MM.1S (cell line): ENCODE measurements around the gene TRIM59.

Experiments
- DNase-seq: peaks from one replicate; pipeline ENCODE4 v3.0.0-alpha.2; 2015
- H2AFZ ChIP-seq: fragments of 300-600 bp; sonication (generic); 2 replicates; pipeline ENCODE4 v1.6.0; 2016; ENCODE audit warnings: antibody characterized with exemption, low read length
- H3F3A ChIP-seq: fragments of 300-600 bp; sonication (generic); 2 replicates; pipeline ENCODE4 v1.6.1; 2016; ENCODE audit warnings: mild to moderate bottlenecking, antibody characterized with exemption, low read length, moderate library complexity, mixed read lengths; ENCODE audit not compliant: insufficient read depth
- H3K27ac ChIP-seq: fragments of 300-600 bp; sonication (generic); 2 replicates; pipeline ENCODE4 v1.5.1; 2016; ENCODE audit warnings: mild to moderate bottlenecking, low read length
- H3K27me3 ChIP-seq: fragments of 300-600 bp; sonication (generic); replicated peaks from 2 replicates; pipeline ENCODE4 v1.6.0; 2016; ENCODE audit warnings: low read length; ENCODE audit not compliant: insufficient read depth
- H3K36me3 ChIP-seq: fragments of 300-600 bp; sonication (generic); replicated peaks from 2 replicates; pipeline ENCODE4 v1.6.1; 2016; ENCODE audit warnings: mild to moderate bottlenecking, low read length, mixed read lengths; ENCODE audit not compliant: insufficient read depth
- H3K4me1 ChIP-seq: fragments of 300-600 bp; sonication (generic); 2 replicates; pipeline ENCODE4 v1.6.1; 2016; ENCODE audit warnings: low read length, mixed read lengths
- H3K4me2 ChIP-seq: fragments of 300-600 bp; sonication (generic); 2 replicates; pipeline ENCODE4 v1.6.0; 2016; ENCODE audit warnings: low read depth, low read length
- H3K4me3 ChIP-seq: fragments of 300-600 bp; sonication (generic); 2 replicates; pipeline ENCODE4 v1.5.1; 2016; ENCODE audit warnings: low read length, mixed read lengths
- H3K79me2 ChIP-seq: fragments of 300-600 bp; sonication (generic); 2 replicates; pipeline ENCODE4 v1.6.1; 2016; ENCODE audit warnings: mixed run types, low read length, mixed read lengths
- H3K9ac ChIP-seq: fragments of 300-600 bp; sonication (generic); 2 replicates; pipeline ENCODE4 v1.6.1; 2016; ENCODE audit warnings: low read length, mixed read lengths
- H3K9me2 ChIP-seq: fragments of 300-600 bp; sonication (generic); replicated peaks from 2 replicates; pipeline ENCODE4 v1.6.1; 2016; ENCODE audit warnings: mild to moderate bottlenecking, low read length, mixed read lengths; ENCODE audit not compliant: insufficient read depth
- H3K9me3 ChIP-seq: fragments of 300-600 bp; sonication (generic); replicated peaks from 2 replicates; pipeline ENCODE4 v1.6.1; 2016; ENCODE audit warnings: mild to moderate bottlenecking, low read length, mixed read lengths; ENCODE audit not compliant: insufficient read depth
- H4K20me1 ChIP-seq: fragments of 300-600 bp; sonication (generic); 2 replicates; pipeline ENCODE4 v1.6.1; 2016; ENCODE audit warnings: mild to moderate bottlenecking, low read length, moderate library complexity, mixed read lengths; ENCODE audit not compliant: insufficient read depth
- EZH2 ChIP-seq: fragments of 300-600 bp; sonication (generic); optimal IDR thresholded peaks from 2 replicates; pipeline ENCODE3; 2017; ENCODE audit warnings: low read depth, mild to moderate bottlenecking, antibody characterized with exemption, low read length, mixed read lengths
- EZH2phosphoT487 ChIP-seq: fragments of 300-600 bp; sonication (generic); IDR thresholded peaks from 2 replicates; pipeline ENCODE4 v1.6.1; 2018; ENCODE audit warnings: antibody characterized with exemption, low read length
- TF ChIP-seq, protein P1 (sequence below): fragments of 300-600 bp; sonication (generic); IDR thresholded peaks from 2 replicates; pipeline ENCODE4 v1.5.1; 2016; ENCODE audit warnings: antibody characterized with exemption, low read length, mixed read lengths

TRIM59 gene

DNA sequence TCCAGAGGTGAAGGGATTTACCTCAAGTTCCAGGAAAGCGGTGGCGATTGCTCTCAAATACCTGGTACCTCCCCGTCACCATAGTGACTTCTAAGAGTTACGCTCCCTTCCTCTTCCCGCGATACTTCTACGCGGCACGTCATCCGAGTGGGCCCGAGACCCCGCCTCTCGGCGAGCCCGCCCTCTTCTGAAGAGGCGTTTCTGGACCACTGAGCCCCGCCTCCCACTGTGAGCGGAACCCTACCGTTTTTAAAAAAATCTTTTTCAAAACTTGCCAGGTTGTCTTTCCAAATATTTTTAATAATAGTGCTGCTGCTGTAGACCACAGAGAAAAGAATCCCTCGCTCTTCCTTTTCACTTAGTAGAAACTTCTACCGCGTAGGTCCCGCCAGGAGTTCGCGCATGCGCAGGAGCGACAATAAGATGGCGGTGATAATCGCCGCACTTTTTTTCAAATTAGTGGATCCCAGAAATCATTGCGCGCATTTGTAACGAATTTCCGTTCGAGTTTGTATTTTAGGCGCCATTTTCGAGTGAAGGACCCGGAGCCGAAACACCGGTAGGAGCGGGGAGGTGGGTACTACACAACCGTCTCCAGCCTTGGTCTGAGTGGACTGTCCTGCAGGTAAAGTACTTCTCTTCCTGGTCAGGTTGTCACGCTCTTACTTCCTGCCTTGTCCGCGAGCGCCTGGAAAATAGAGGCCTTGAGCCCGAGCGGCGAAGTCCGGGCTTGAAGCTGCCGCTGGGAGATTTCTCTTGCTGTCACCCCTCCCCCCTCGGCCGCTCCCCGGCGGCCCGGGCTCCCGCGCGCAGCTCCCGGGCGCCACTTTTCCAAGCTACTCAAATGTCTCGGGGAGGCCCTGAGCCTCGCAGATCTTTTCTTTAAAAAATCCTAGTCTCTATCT is 50.2 kb downstream of the TRIM59 start, which contains the start of the genes IFT80 and SMC4:
IFT80 (minus strand) TSS at position 101 of the 905 bp plus-strand sequence. CDS start 14,625 bp downstream, outside the sequence.
SMC4 (plus strand) TSS at position 526 of the 905 bp plus-strand sequence. CDS start 1,177 bp downstream, outside the sequence.
- Histone ChIP-seq H3K9ac (peak within 1 kb of the TSS; percentile 98), H3K79me2 (peaks cover 92% of the 10 kb centered on the region), H4K20me1 (peaks cover 22% of the 10 kb centered on the region), H3K4me1 (peaks cover 16% of the 10 kb centered on the region), H3K9me3 (no peaks in the 10 kb centered on the region), H3K36me3 (peaks cover 13% of the 10 kb centered on the region), H3F3A (peaks cover 14% of the 10 kb centered on the region), H3K4me3 (peak within 1 kb of the TSS; percentile 89), H3K9me2 (no peaks in the 10 kb centered on the region), H3K4me2 (peak within 1 kb of the TSS; percentile 79), H3K27ac (peak within 1 kb of the TSS; percentile 91), H3K27me3 (no peaks in the 10 kb centered on the region), H2AFZ (peak within 1 kb of the TSS; percentile 88)
- peak; percentile 99 for DNase-seq
- TF ChIP-seq, protein P1, sequence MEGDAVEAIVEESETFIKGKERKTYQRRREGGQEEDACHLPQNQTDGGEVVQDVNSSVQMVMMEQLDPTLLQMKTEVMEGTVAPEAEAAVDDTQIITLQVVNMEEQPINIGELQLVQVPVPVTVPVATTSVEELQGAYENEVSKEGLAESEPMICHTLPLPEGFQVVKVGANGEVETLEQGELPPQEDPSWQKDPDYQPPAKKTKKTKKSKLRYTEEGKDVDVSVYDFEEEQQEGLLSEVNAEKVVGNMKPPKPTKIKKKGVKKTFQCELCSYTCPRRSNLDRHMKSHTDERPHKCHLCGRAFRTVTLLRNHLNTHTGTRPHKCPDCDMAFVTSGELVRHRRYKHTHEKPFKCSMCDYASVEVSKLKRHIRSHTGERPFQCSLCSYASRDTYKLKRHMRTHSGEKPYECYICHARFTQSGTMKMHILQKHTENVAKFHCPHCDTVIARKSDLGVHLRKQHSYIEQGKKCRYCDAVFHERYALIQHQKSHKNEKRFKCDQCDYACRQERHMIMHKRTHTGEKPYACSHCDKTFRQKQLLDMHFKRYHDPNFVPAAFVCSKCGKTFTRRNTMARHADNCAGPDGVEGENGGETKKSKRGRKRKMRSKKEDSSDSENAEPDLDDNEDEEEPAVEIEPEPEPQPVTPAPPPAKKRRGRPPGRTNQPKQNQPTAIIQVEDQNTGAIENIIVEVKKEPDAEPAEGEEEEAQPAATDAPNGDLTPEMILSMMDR: no peak
- TF ChIP-seq EZH2: no peak
- no peak for TF ChIP-seq EZH2phosphoT487

DNA sequence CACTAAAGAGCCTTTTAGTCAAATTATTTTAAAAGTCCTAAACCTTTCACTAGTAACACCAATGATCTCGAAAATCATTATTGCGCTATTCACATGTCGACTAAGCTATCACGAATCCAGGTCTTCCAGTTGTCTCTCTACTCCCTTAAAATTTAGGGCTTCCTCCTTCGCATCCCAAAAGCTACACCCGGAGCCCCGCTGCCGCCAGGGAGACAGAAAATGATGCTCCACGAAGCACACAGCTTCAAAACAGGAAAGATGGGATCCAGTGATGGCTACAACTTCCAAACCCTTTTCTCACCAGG is 50.8 kb downstream of the TRIM59 start:
- Histone ChIP-seq H3K36me3 (peaks cover 13% of the 10 kb centered on the region), H3K9me3 (no peaks in the 10 kb centered on the region), H3K27ac (peak overlapping the region; percentile 91; the same call in 1 of the 2 replicates), H3K9ac (peak overlapping the region; percentile 98), H3K9me2 (no peaks in the 10 kb centered on the region), H3K4me3 (peak overlapping the region; percentile 89), H3K79me2 (peaks cover 92% of the 10 kb centered on the region), H4K20me1 (peaks cover 16% of the 10 kb centered on the region), H2AFZ (peak overlapping the region; percentile 88), H3K4me2 (peak overlapping the region; percentile 68), H3K4me1 (peaks cover 16% of the 10 kb centered on the region), H3F3A (peaks cover 14% of the 10 kb centered on the region), H3K27me3 (no peaks in the 10 kb centered on the region)
- no peak for DNase-seq
- TF ChIP-seq, protein P1: no peak
- TF ChIP-seq EZH2 (no peak), EZH2phosphoT487 (no peak)

DNA sequence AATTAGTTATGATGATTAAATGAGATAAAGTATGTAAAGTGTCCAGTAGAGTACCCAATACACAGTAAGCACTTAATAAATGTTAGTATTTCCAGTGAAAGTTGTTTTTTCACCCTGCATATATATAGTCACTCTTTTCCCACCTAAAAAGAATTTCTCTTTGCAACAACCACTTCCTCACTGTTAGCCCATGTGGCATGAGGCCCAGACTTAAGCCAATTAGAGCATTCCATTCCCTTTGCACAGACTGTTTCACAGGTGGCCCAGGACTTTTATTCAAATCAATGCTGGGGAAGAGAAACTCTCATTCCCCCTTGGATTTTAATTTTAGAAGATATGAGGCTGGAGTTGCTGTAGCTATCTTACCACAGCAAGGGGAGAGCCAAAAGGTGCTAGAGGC is 54.3 kb downstream of the TRIM59 start:
- Histone ChIP-seq H3K9me3 (no peaks in the 10 kb centered on the region), H3K79me2 (peaks cover 90% of the 10 kb centered on the region), H3F3A (peaks cover 13% of the 10 kb centered on the region), H3K4me2 (no peak overlapping the region), H3K36me3 (no peaks in the 10 kb centered on the region), H4K20me1 (no peaks in the 10 kb centered on the region), H3K27ac (no peak overlapping the region), H3K4me1 (peaks cover 25% of the 10 kb centered on the region), H3K9ac (no peak overlapping the region), H2AFZ (no peak overlapping the region), H3K4me3 (no peak overlapping the region), H3K27me3 (no peaks in the 10 kb centered on the region), H3K9me2 (no peaks in the 10 kb centered on the region)
- no peak for TF ChIP-seq EZH2
- TF ChIP-seq, protein P1: no peak
- TF ChIP-seq EZH2phosphoT487: no peak
- DNase-seq: no peak
